PC-9 (cell line): ENCODE measurements around the gene SPHK1.

Experiments
- CTCF ChIP-seq: fragments of 200-600 bp; sonication (generic); conservative IDR thresholded peaks from 2 replicates; pipeline ENCODE4 v1.6.1; 2017; ENCODE audit warnings: mixed run types, antibody characterized with exemption, mild to moderate bottlenecking, moderate library complexity
- EZH2 ChIP-seq: fragments of 200-600 bp; sonication (generic); IDR thresholded peaks from 2 replicates; pipeline ENCODE4 v1.8.0; 2017; ENCODE audit warnings: antibody characterized with exemption, low read depth

GRCh38 chr17:76398523-76399174 is 14.2 kb downstream of the SPHK1 start:
- TF ChIP-seq CTCF (no peak), EZH2 (no peak)
